HepG2 (cell line): Measurements from ENCODE around the gene NHERF2.

ENCODE experiments used
- CTCF ChIP-seq: sonication (generic); formaldehyde crosslinking; IDR thresholded peaks from 2 replicates; pipeline ENCODE4 v1.5.0; 2020; ENCODE audit warnings: mild to moderate bottlenecking, missing genetic modification reagents, moderate library complexity
- EZH2 ChIP-seq: conservative IDR thresholded peaks from 2 replicates; pipeline ENCODE4 v1.6.1; 2012; ENCODE audit warnings: mild to moderate bottlenecking, low read depth, low read length, moderate library complexity
- HCFC1 ChIP-seq: fragments of 150-350 bp; IDR thresholded peaks from 2 replicates; pipeline ENCODE4 v1.6.1; 2014; ENCODE audit warnings: low read depth, low read length
- HNF1A ChIP-seq, 2 experiments: sonication (generic) in 1 of 2; formaldehyde crosslinking in 1 of 2; IDR thresholded peaks; 2 replicates each; pipeline versions ENCODE4 v1.4.0 to v1.6.1; 2016 to 2020; ENCODE audit warnings: borderline replicate concordance in 1 of 2, low read depth in 1 of 2, mild to moderate bottlenecking in 1 of 2, missing genetic modification reagents in 1 of 2
- NFKBIZ ChIP-seq: IDR thresholded peaks from 2 replicates; pipeline ENCODE4 v1.6.1; 2018; ENCODE audit warnings: missing genetic modification reagents, missing compliant biosample characterization
- NR2C2 ChIP-seq: sonication (generic); formaldehyde crosslinking; IDR thresholded peaks from 2 replicates; pipeline ENCODE4 v1.4.0; 2020; ENCODE audit warnings: missing genetic modification reagents, mild to moderate bottlenecking, moderate library complexity, borderline replicate concordance
- POLR2AphosphoS5 ChIP-seq: IDR thresholded peaks from 2 replicates; pipeline ENCODE4 v1.6.1; 2012; ENCODE audit warnings: low read depth, low read length
- RAD21 ChIP-seq: fragments of 450-650 bp; formaldehyde crosslinking; IDR thresholded peaks from 2 replicates; pipeline ENCODE4 v1.5.0; 2020; ENCODE audit warnings: mild to moderate bottlenecking
- STAG1 ChIP-seq: sonication (generic); formaldehyde crosslinking; IDR thresholded peaks from 2 replicates; pipeline ENCODE4 v1.4.0; 2020; ENCODE audit warnings: missing genetic modification reagents
- U2AF1 ChIP-seq: fragments of 200-400 bp; formaldehyde crosslinking; optimal IDR thresholded peaks from 2 replicates; pipeline ENCODE3; 2017; ENCODE audit warnings: mild to moderate bottlenecking, low read depth, low read length
- ZNF484 ChIP-seq: sonication (generic); formaldehyde crosslinking; IDR thresholded peaks from 2 replicates; pipeline ENCODE4 v1.5.1; 2020; ENCODE audit warnings: mild to moderate bottlenecking, low read depth, missing genetic modification reagents, borderline replicate concordance
- ZNF562 ChIP-seq: sonication (generic); formaldehyde crosslinking; IDR thresholded peaks from 2 replicates; pipeline ENCODE4 v1.8.0; 2022; ENCODE audit warnings: missing genetic modification reagents, borderline replicate concordance
- ZNF770 ChIP-seq: sonication (generic); formaldehyde crosslinking; IDR thresholded peaks from 2 replicates; pipeline ENCODE4 v1.5.0; 2020; ENCODE audit warnings: mild to moderate bottlenecking, missing genetic modification reagents
- ZNF891 ChIP-seq: sonication (generic); formaldehyde crosslinking; IDR thresholded peaks from 2 replicates; pipeline ENCODE4 v1.5.0; 2020; ENCODE audit warnings: mild to moderate bottlenecking, missing genetic modification reagents

GRCh38 chr16:2028620-2029220, 2.0 kb downstream of the NHERF2 start:
- TF ChIP-seq STAG1 (CRISPR knock-in tag) (no peak), ZNF484 (no peak), NFKBIZ (no peak), ZNF562 (CRISPR knock-in tag) (no peak), ZNF770 (CRISPR knock-in tag) (no peak), EZH2 (no peak), POLR2AphosphoS5 (no peak), CTCF (CRISPR knock-in tag) (no peak), RAD21 (CRISPR knock-in tag) (no peak), NR2C2 (CRISPR knock-in tag) (no peak), ZNF891 (no peak), U2AF1 (no peak), HNF1A (IDR thresholded peaks at IDR 0.05; ENCODE audit: low read depth) (no peak), HNF1A (CRISPR knock-in tag; IDR thresholded peaks at IDR 0.05; ENCODE audit: borderline replicate concordance) (no peak), HCFC1 (no peak)
